ENCODE data around the gene PSMB7.
A peak's percentile ranks its signal among the peaks of the same experiment; 100 is the strongest.

The PSMB7 gene

GRCh38 chr9:124415102-124415851, at the start of gene PSMB7:
Gene PSMB7, minus strand, starts transcription at chr9:124415442. Its CDS starts 17 bp downstream, at chr9:124415425.
- DNase-seq: peak; percentile 99 to 100

- DNase-seq: no peak
These were observed 47.5 kb upstream of the PSMB7 start for GRCh38 chr9:124462739-124463138.

- no peak for DNase-seq
These were observed 43.2 kb upstream of the PSMB7 start for GRCh38 chr9:124458441-124458840.

- DNase-seq: no peak
These were observed 42.7 kb upstream of the PSMB7 start for GRCh38 chr9:124457887-124458431.

- no peak for DNase-seq
These were observed 42.0 kb upstream of the PSMB7 start for GRCh38 chr9:124457079-124457886.

GRCh38 chr9:124456341-124457078, 41.3 kb upstream of the PSMB7 start:
- DNase-seq: no peak

- DNase-seq: no peak
These were observed 40.6 kb upstream of the PSMB7 start for GRCh38 chr9:124455820-124456219.

- no peak for DNase-seq
These were observed 39.7 kb upstream of the PSMB7 start for GRCh38 chr9:124454791-124455443.

- DNase-seq: no peak
These were observed 39.1 kb upstream of the PSMB7 start for GRCh38 chr9:124454296-124454695.

GRCh38 chr9:124453586-124454191, 38.4 kb upstream of the PSMB7 start:
- DNase-seq: peak in 1 of 2 experiments; percentile 32

- DNase-seq: no peak
These were observed 37.8 kb upstream of the PSMB7 start for GRCh38 chr9:124452841-124453585.

- DNase-seq: no peak
These were observed 37.1 kb upstream of the PSMB7 start for GRCh38 chr9:124452326-124452725.

GRCh38 chr9:124450931-124451661, 35.9 kb upstream of the PSMB7 start:
- DNase-seq: no peak

- peak in 1 of 2 experiments; percentile 32 for DNase-seq
These were observed 35.1 kb upstream of the PSMB7 start, which contains the start of gene ADGRD2 for GRCh38 chr9:124450241-124450924. Gene ADGRD2, plus strand, starts transcription at chr9:124450451. Its CDS starts 1,216 bp downstream, at chr9:124451667.

- DNase-seq: no peak
These were observed 34.3 kb upstream of the PSMB7 start for GRCh38 chr9:124449381-124450151.

GRCh38 chr9:124448019-124448418, 32.8 kb upstream of the PSMB7 start:
- DNase-seq: no peak

- DNase-seq: no peak
These were observed 32.0 kb upstream of the PSMB7 start for GRCh38 chr9:124447297-124447661.

- DNase-seq: no peak
These were observed 28.9 kb upstream of the PSMB7 start for GRCh38 chr9:124444166-124444565.

GRCh38 chr9:124443625-124444024, 28.4 kb upstream of the PSMB7 start:
- DNase-seq: no peak

Measured in activated T-cell treated with anti-CD3 and anti-CD28 coated beads, Interleukin-2, amount 50 U/mL, for 48 hours (primary cell).